ENCODE results near the gene UST. TPM values are rescaled to one million over a fixed set of nuclear protein-coding genes. Genes with fewer than 3 reads are reported as not detected.
"Not testable (repeated sequence)": the region's sequence is repeated elsewhere in the genome, so short reads cannot be mapped to it uniquely, and the experiment has no call there.

The UST gene
- total RNA-seq, 4 donors from 2014 or later: 13.5 to 47.1 (median 33.0) TPM

DNA sequence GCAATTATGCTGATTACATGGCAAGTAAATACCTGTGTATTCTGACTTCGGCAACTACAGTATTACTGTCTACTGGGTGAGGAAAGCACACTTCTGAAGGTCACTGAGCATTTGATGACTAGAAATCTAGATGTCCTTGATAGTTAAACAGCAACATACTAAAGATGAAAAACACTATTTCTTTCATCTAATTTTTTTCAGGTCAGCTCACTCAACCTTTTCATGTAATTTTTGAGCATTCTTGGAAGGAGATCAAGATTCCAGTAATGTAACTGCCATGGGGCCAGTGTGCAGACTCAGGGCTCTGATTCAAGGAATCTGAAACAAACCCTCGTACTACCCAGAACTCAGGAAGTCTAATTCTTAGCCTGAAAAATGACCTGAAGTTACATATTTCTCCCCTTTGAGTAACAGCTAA, 348.1 kb downstream of the UST start:
- no peak for DNase-seq (ENCODE audit: low spot score in 2 of 2)
- H3K9me3 ChIP-seq: peaks cover 0 to 14% (median 7%) of the 10 kb centered on the region in 4 donors
- WGBS, 2 donors: 22 to 33% methylated on average over 2 of the region's 2 CpGs
- no peaks in the 10 kb centered on the region for H3K36me3 ChIP-seq
- no peak overlapping the region for H3K27ac ChIP-seq
- H3K27me3 ChIP-seq: no peaks in the 10 kb centered on the region
- H3K4me1 ChIP-seq: peaks cover 0 to 36% (median 15%) of the 10 kb centered on the region in 4 donors
- TF ChIP-seq, protein P1, sequence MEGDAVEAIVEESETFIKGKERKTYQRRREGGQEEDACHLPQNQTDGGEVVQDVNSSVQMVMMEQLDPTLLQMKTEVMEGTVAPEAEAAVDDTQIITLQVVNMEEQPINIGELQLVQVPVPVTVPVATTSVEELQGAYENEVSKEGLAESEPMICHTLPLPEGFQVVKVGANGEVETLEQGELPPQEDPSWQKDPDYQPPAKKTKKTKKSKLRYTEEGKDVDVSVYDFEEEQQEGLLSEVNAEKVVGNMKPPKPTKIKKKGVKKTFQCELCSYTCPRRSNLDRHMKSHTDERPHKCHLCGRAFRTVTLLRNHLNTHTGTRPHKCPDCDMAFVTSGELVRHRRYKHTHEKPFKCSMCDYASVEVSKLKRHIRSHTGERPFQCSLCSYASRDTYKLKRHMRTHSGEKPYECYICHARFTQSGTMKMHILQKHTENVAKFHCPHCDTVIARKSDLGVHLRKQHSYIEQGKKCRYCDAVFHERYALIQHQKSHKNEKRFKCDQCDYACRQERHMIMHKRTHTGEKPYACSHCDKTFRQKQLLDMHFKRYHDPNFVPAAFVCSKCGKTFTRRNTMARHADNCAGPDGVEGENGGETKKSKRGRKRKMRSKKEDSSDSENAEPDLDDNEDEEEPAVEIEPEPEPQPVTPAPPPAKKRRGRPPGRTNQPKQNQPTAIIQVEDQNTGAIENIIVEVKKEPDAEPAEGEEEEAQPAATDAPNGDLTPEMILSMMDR (IDR thresholded peaks at IDR 0.05): no peak
- TF ChIP-seq POLR2A (IDR thresholded peaks at IDR 0.05): no peak
- TF ChIP-seq EP300 (IDR thresholded peaks at IDR 0.05): no peak
- H3K4me3 ChIP-seq: no peak overlapping the region

DNA sequence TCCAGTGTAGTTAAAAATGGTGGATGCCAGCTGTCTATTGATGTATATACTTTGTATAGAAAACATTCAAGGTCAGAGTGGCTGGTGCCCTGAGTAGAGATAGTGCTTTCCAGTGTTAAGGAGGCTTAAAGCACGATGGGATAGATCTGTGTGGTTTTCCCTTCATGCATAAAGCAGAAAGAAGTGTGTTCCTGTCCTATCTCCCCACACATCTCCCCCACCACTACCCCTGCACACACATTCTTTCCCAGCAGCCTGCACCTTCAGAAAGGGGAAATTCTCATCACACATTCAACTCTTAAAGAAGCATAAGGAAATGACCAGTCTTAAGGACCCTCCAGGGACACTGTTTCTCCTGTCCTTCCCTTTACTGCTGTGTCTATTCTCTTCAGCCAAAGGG, 349.0 kb downstream of the UST start:
- no peak for DNase-seq (ENCODE audit: low spot score in 2 of 2)
- Histone ChIP-seq H3K4me1 (peaks cover 0 to 32% (median 15%) of the 10 kb centered on the region in 4 donors), H3K36me3 (no peaks in the 10 kb centered on the region), H3K4me3 (no peak overlapping the region), H3K9me3 (peaks cover 0 to 14% (median 7%) of the 10 kb centered on the region in 4 donors), H3K27me3 (no peaks in the 10 kb centered on the region), H3K27ac (no peak overlapping the region)
- no peak for TF ChIP-seq EP300 (IDR thresholded peaks at IDR 0.05)
- no peak for TF ChIP-seq POLR2A (IDR thresholded peaks at IDR 0.05)
- TF ChIP-seq, protein P1 (IDR thresholded peaks at IDR 0.05): no peak
- WGBS, 2 donors: 29 to 48% methylated on average over 1 of the region's 1 CpG

DNA sequence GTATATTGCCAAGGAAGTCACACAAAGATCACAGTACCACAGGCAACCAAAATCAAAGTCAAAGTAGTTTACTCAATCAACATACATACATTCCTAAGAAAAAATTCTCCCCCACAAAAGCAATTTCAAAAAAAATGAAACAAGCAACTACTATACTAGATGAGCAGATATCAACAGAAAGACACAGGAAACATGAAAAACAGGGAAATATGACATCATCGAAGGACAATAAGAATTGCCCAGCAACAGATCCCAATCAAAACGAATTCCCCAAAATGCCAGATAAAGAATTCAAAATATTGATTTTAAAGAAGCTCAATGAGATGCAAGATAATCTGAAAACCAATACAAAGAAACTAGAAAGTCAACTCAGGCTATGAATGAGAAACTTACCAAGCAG, 351.0 kb downstream of the UST start:
- no peak for TF ChIP-seq POLR2A (IDR thresholded peaks at IDR 0.05)
- TF ChIP-seq, protein P1 (IDR thresholded peaks at IDR 0.05): no peak
- no peak for TF ChIP-seq EP300 (IDR thresholded peaks at IDR 0.05)
- DNase-seq (ENCODE audit: low spot score in 2 of 2): no peak
- no peaks in the 10 kb centered on the region for H3K36me3 ChIP-seq
- H3K27ac ChIP-seq: no peak overlapping the region
- H3K4me3 ChIP-seq: no peak overlapping the region
- peaks cover 0 to 14% (median 7%) of the 10 kb centered on the region in 4 donors for H3K9me3 ChIP-seq
- no peaks in the 10 kb centered on the region for H3K27me3 ChIP-seq
- 90 to 98% methylated on average over 2 of the region's 2 CpGs for WGBS, 2 donors
- peaks cover 0 to 32% (median 15%) of the 10 kb centered on the region in 4 donors for H3K4me1 ChIP-seq

DNA sequence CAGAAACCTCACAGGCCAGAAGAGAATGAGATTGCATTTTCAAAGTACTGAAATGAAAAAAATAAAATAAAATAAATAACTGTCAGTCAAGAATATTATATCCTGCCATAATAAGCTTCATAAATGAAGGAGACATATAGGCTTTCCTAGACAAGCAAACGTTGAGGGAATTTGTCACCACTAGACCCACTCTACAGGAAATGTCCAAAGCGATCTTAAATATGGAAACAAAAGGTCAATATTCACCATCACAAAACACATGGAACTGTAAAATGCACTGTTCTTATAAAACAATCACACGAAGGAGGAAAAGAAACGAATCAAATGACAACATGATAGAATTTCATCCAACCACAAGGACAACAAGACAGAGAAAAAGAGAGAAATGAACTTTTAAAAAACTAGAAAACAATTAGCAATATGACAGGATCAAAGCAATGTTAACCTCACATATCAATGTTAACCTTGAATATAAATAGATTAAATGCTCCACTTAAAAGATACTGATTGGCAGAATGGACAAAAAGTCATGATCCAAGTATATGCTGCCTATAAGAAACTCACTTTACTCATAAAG, 352.0 kb downstream of the UST start:
- H3K36me3 ChIP-seq: no peaks in the 10 kb centered on the region
- H3K9me3 ChIP-seq: peaks cover 0 to 14% (median 7%) of the 10 kb centered on the region in 4 donors
- H3K4me1 ChIP-seq: peaks cover 0 to 25% (median 10%) of the 10 kb centered on the region in 4 donors
- 89 to 92% methylated on average over 4 of the region's 4 CpGs for WGBS, 2 donors
- H3K4me3 ChIP-seq: no peak overlapping the region
- no peak overlapping the region for H3K27ac ChIP-seq
- DNase-seq (ENCODE audit: low spot score in 2 of 2): no peak
- no peak for TF ChIP-seq EP300 (IDR thresholded peaks at IDR 0.05)
- TF ChIP-seq POLR2A (IDR thresholded peaks at IDR 0.05): no peak
- TF ChIP-seq, protein P1 (IDR thresholded peaks at IDR 0.05): no peak
- H3K27me3 ChIP-seq: no peaks in the 10 kb centered on the region

DNA sequence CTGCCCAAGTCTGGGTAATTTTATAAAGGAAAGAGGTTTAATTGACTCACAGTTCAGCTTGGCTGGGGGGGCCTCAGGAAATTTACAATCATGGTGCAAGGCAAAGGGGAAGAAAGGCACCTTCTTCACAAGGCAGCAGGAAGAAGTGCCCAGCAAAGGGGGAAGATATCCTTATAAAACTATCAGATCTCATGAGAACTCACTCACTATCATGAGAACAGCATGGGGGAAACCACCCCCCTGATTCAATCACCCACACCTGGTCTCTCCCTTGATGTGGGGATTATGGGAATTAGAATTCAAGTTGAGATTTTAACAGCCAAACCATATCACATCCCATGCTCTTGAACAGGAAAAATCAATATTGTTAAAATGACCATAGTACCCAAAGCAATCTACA, 355.5 kb downstream of the UST start:
- Histone ChIP-seq H3K9me3 (peaks cover 0 to 14% (median 7%) of the 10 kb centered on the region in 4 donors), H3K4me3 (no peak overlapping the region), H3K27ac (no peak overlapping the region), H3K4me1 (peaks cover 0 to under 1% (median 0%) of the 10 kb centered on the region in 4 donors), H3K36me3 (no peaks in the 10 kb centered on the region), H3K27me3 (no peaks in the 10 kb centered on the region)
- DNase-seq (ENCODE audit: low spot score in 2 of 2): no peak
- no peak for TF ChIP-seq EP300 (IDR thresholded peaks at IDR 0.05)
- TF ChIP-seq, protein P1 (IDR thresholded peaks at IDR 0.05): no peak
- TF ChIP-seq POLR2A (IDR thresholded peaks at IDR 0.05): no peak

DNA sequence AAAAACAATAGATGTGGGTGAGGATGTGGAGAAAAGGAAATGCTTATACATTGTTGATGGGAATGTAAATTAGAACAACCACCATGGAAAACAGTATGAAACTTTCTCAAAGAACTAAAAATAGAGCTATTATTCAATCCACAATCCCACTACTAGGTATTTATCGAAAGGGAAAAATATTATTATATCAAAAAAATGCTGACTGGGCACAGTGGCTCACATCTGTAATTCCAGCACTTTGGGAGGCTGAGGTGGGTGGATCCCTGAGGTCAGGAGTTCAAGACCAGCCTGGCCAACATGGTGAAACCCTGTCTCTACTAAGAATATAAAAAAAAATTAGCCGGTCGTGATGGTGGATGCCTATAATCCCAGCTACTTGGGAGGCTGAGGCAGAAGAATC, 357.1 kb downstream of the UST start:
- WGBS, 2 donors: 94 to 98% methylated on average over 3 of the region's 3 CpGs
- H3K4me1 ChIP-seq: peaks cover 0 to 14% (median 3%) of the 10 kb centered on the region in 4 donors
- H3K4me3 ChIP-seq; H3K36me3 ChIP-seq; DNase-seq (ENCODE audit: low spot score in 2 of 2); H3K9me3 ChIP-seq; H3K27me3 ChIP-seq; H3K27ac ChIP-seq: not testable (repeated sequence)
